ENCODE measurements around the gene PARD3. TPM values are rescaled to one million over a fixed set of nuclear protein-coding genes. Genes with fewer than 3 reads are reported as not detected.

PARD3 gene
- total RNA-seq, 4 donors from 2014 or later: 27.3 to 65.3 (median 55.6) TPM

- Histone ChIP-seq H3K36me3 (no peaks in the 10 kb centered on the region), H3K27me3 (no peaks in the 10 kb centered on the region), H3K9me3 (no peaks in the 10 kb centered on the region), H3K4me1 (no peaks in the 10 kb centered on the region), H3K27ac (no peak overlapping the region), H3K4me3 (no peak overlapping the region)
- no peak for DNase-seq
- 76 to 100% methylated on average over 3 of the region's 3 CpGs for WGBS, 2 donors (ENCODE audit: low coverage in 1 of 2)
- in situ Hi-C loops (cut with MboI; ENCODE audit: low pct_ligation_motif_present in 1 of 4, low pct_unique_long_range_greater_than_20kb in 1 of 4, low sequenced_read_pairs in 3 of 4): no loop called here
- intact Hi-C loops (cut with DNase I; ENCODE audit: low total_unique reads): no loop called here
- no peak for TF ChIP-seq POLR2A (IDR thresholded peaks at IDR 0.05)
- no peak for TF ChIP-seq EP300 (IDR thresholded peaks at IDR 0.05; ENCODE audit: low read depth)
- no peak for TF ChIP-seq POLR2AphosphoS5 (IDR thresholded peaks at IDR 0.05)
- TF ChIP-seq CTCF (IDR thresholded peaks at IDR 0.05): no peak
Observed at GRCh38 chr10:34311679-34312078, 503.4 kb downstream of the PARD3 start.

- H3K27ac ChIP-seq: no peak overlapping the region
- 87 to 88% methylated on average over 3 to 4 of the region's 4 CpGs for WGBS, 2 donors (ENCODE audit: low coverage in 1 of 2)
- intact Hi-C loops (cut with DNase I; ENCODE audit: low total_unique reads): no loop called here
- no peaks in the 10 kb centered on the region for H3K27me3 ChIP-seq
- no peaks in the 10 kb centered on the region for H3K36me3 ChIP-seq
- no peaks in the 10 kb centered on the region for H3K4me1 ChIP-seq
- no peaks in the 10 kb centered on the region for H3K9me3 ChIP-seq
- H3K4me3 ChIP-seq: no peak overlapping the region
- in situ Hi-C loops (cut with MboI; ENCODE audit: low pct_ligation_motif_present in 1 of 4, low pct_unique_long_range_greater_than_20kb in 1 of 4, low sequenced_read_pairs in 3 of 4): no loop called here
- no peak for DNase-seq
- no peak for TF ChIP-seq POLR2AphosphoS5 (IDR thresholded peaks at IDR 0.05)
Observed at GRCh38 chr10:34310234-34310633, 504.9 kb downstream of the PARD3 start.

- H3K36me3 ChIP-seq: no peaks in the 10 kb centered on the region
- WGBS, 2 donors (ENCODE audit: low coverage in 1 of 2): 75% methylated on average over 5 to 6 of the region's 6 CpGs
- DNase-seq: peak; percentile 18
- no peaks in the 10 kb centered on the region for H3K27me3 ChIP-seq
- no peak for TF ChIP-seq POLR2A (IDR thresholded peaks at IDR 0.05)
- TF ChIP-seq EP300 (IDR thresholded peaks at IDR 0.05; ENCODE audit: low read depth): no peak
- no peak for TF ChIP-seq CTCF (IDR thresholded peaks at IDR 0.05)
- TF ChIP-seq POLR2AphosphoS5 (IDR thresholded peaks at IDR 0.05): no peak
- H3K4me3 ChIP-seq: no peak overlapping the region
- H3K4me1 ChIP-seq: no peaks in the 10 kb centered on the region
- in situ Hi-C loops (cut with MboI; ENCODE audit: low pct_ligation_motif_present in 1 of 4, low pct_unique_long_range_greater_than_20kb in 1 of 4, low sequenced_read_pairs in 3 of 4): no loop called here
- no peak overlapping the region for H3K27ac ChIP-seq
- intact Hi-C loops (cut with DNase I; ENCODE audit: low total_unique reads): no loop called here
- no peaks in the 10 kb centered on the region for H3K9me3 ChIP-seq
Observed at GRCh38 chr10:34305189-34305588, 509.9 kb downstream of the PARD3 start.

DNA sequence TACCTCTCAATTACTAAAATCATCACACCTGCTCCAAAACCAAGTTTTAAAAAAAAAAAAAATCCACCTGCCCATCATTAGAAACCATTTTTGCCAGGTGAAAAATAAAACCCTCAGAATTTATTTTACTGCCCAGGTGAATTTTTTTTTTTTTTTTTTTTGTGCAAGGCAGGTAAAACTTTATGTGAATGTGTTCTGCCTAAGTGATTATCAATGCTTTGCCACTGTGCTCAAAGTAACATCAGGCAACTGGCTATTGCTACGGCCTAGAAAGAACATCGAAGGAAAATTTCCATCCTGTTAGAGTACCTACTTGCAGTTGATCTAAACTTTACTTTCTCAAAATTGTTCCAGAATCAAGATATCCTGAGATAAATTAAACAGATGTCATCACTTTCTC is 512.1 kb downstream of the PARD3 start:
- no peak for TF ChIP-seq POLR2A (IDR thresholded peaks at IDR 0.05)
- TF ChIP-seq EP300 (IDR thresholded peaks at IDR 0.05; ENCODE audit: low read depth): no peak
- no peak for TF ChIP-seq POLR2AphosphoS5 (IDR thresholded peaks at IDR 0.05)
- no peak for TF ChIP-seq CTCF (IDR thresholded peaks at IDR 0.05)
- H3K36me3 ChIP-seq: no peaks in the 10 kb centered on the region
- H3K27me3 ChIP-seq: no peaks in the 10 kb centered on the region
- peaks cover 0 to 5% (median 0%) of the 10 kb centered on the region in 4 donors for H3K4me1 ChIP-seq
- no peak overlapping the region for H3K27ac ChIP-seq
- no peaks in the 10 kb centered on the region for H3K9me3 ChIP-seq
- in situ Hi-C loops (cut with MboI; ENCODE audit: low pct_ligation_motif_present in 1 of 4, low pct_unique_long_range_greater_than_20kb in 1 of 4, low sequenced_read_pairs in 3 of 4) (no loop called here), intact Hi-C loops (cut with DNase I; ENCODE audit: low total_unique reads) (no loop called here)
- H3K4me3 ChIP-seq: no peak overlapping the region
- 94 to 97% methylated on average over 2 of the region's 2 CpGs for WGBS, 2 donors (ENCODE audit: low coverage in 1 of 2)
- DNase-seq: no peak

DNA sequence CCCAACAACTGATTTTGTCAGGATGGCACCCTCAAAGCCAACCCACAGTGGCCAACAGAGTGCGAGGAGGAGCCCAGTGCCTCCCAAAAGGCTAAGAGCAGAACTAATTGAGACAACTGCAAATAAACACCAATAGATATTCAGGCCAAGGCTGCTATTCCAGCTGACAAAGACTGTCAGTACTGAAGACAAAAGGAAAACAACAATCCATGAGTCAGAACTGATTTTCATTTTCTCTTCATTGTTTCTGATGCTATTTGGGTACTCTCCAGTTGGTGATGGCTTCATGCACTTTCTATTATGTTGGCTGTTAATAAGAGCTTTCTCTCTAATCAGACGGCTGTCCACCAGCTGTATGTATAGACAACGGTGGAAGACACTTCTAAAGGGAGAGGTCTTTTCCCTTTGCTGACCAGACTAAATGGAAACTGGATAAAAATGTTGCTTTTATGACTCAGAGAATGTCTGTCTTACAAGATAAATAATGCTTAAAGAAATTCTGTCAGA is 515.9 kb downstream of the PARD3 start:
- in situ Hi-C loops (cut with MboI; ENCODE audit: low pct_ligation_motif_present in 1 of 4, low pct_unique_long_range_greater_than_20kb in 1 of 4, low sequenced_read_pairs in 3 of 4) (no loop called here), intact Hi-C loops (cut with DNase I; ENCODE audit: low total_unique reads) (no loop called here)
- Histone ChIP-seq H3K36me3 (no peaks in the 10 kb centered on the region), H3K4me3 (no peak overlapping the region), H3K27ac (no peak overlapping the region), H3K4me1 (peaks cover 0 to 5% (median 2%) of the 10 kb centered on the region in 4 donors), H3K9me3 (no peaks in the 10 kb centered on the region), H3K27me3 (no peaks in the 10 kb centered on the region)
- no peak for TF ChIP-seq CTCF (IDR thresholded peaks at IDR 0.05)
- 51 to 54% methylated on average over 3 of the region's 3 CpGs for WGBS, 2 donors (ENCODE audit: low coverage in 1 of 2)
- no peak for DNase-seq
